ENCODE data around the gene ARHGEF19.

DNA sequence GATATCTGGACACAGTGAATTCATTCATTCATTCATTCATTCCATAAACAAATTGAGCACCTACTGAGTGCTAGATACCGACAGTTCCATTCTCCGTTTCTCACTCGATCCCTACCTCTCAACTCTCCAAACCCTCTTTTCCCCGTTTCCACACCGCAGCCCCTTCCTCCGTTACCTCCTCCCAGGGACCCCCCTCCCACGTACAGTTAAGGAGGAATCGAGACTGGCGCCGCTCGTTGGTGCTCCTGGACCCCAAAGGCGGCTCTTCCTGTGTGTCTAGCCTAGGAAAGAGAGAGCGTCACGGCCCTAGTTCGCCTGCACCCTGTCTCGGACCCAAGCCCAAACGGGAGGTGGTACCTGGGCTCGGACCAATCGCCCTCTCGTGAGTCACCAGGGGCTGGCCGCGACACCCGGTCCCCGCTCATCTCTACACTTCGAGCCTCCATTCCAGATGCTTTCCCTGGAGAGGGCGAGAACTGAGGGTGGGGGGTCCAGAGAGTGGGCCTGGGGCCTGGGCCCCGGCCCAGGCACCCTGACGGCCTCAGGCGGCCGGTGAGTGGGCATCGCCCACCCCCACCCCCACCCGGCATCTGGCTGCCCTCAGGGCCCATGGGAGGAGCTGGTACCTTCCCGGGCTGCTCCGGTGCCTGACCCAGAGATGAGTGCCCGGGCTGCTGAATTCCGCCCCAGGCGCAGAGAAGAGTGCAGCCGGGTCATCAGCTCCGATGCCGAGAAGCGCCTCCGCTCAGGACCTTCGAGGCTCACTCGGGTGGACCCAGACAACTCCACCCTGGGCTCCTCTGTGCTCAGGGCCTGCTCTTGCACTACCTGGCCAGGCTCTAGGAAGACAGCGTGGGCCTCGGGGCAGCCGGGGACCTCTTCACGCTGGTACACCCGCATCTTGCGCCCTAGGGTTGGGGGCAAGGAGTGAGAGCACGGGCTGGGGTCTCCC, 4.9 kb downstream of the ARHGEF19 start:
- TF ChIP-seq, protein P1, sequence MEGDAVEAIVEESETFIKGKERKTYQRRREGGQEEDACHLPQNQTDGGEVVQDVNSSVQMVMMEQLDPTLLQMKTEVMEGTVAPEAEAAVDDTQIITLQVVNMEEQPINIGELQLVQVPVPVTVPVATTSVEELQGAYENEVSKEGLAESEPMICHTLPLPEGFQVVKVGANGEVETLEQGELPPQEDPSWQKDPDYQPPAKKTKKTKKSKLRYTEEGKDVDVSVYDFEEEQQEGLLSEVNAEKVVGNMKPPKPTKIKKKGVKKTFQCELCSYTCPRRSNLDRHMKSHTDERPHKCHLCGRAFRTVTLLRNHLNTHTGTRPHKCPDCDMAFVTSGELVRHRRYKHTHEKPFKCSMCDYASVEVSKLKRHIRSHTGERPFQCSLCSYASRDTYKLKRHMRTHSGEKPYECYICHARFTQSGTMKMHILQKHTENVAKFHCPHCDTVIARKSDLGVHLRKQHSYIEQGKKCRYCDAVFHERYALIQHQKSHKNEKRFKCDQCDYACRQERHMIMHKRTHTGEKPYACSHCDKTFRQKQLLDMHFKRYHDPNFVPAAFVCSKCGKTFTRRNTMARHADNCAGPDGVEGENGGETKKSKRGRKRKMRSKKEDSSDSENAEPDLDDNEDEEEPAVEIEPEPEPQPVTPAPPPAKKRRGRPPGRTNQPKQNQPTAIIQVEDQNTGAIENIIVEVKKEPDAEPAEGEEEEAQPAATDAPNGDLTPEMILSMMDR (IDR thresholded peaks at IDR 0.05): no peak
- TF ChIP-seq POLR2AphosphoS5 (IDR thresholded peaks at IDR 0.05; ENCODE audit: insufficient read depth in 1 of 2, low read depth in 1 of 2): no peak
- TF ChIP-seq POLR2A (IDR thresholded peaks at IDR 0.05): no peak

All from vagina (tissue), 2 donors.